Endothelial cell of umbilical vein (primary cell): Measurements from ENCODE around the gene RASSF10. TPM values are rescaled to one million over a fixed set of nuclear protein-coding genes. Genes with fewer than 3 reads are reported as not detected.

ENCODE experiments used
- Bru-seq: library from RNA; stranded (reverse); fragments of 400-500 nt; gene quantifications from one replicate; lab custom pipeline; 2021; lab: Mats Ljungman, UMichigan
- BruChase-seq, 2 experiments: library from RNA; stranded (reverse); fragments of 400-500 nt; gene quantifications; one replicate each; lab custom pipeline; 2021; lab: Mats Ljungman, UMichigan
- BruUV-seq: library from RNA; stranded (reverse); fragments of 400-500 nt; replicated peaks from 2 replicates; lab custom pipeline; 2021; lab: Mats Ljungman, UMichigan
- CTCF ChIA-PET: fragments of 300-600, 350-600 bp; sonication (Branson Sonifier 250); formaldehyde crosslinking; loops from one replicate; lab custom pipeline; 2021; ENCODE audit warnings: antibody characterized with exemption, inconsistent platforms; lab: Charles Lee
- POLR2A ChIA-PET: fragments of 300-600, 350-600 bp; sonication (Branson Sonifier 250); formaldehyde crosslinking; loops from one replicate; lab custom pipeline; 2021; ENCODE audit warnings: antibody characterized with exemption, inconsistent platforms; lab: Charles Lee
- DNase-seq: peaks from one replicate; pipeline ENCODE4 v3.0.0-alpha.2; 2011; ENCODE audit warnings: low read depth, low spot score
- FAIRE-seq: peaks from 2 replicates; lab custom pipeline; 2011; peaks lifted over from hg19 to GRCh38; lab: Jason Lieb, UNC
- H2AFZ ChIP-seq: 2 replicates; pipeline ENCODE4 v1.6.0; 2012; ENCODE audit warnings: low read depth, low read length, control low read depth, inconsistent platforms
- H3K27ac ChIP-seq: 2 replicates; pipeline ENCODE4 v1.5.1; 2011; ENCODE audit warnings: low read depth, mild to moderate bottlenecking, control low read depth, low read length, moderate library complexity; ENCODE audit not compliant: insufficient read depth
- H3K27me3 ChIP-seq, 2 experiments: 2 replicates each; pipeline versions ENCODE4 v1.6.0 to v1.6.1; 2011; ENCODE audit warnings: low read length in 2 of 2, mixed read lengths in 1 of 2; ENCODE audit not compliant: control insufficient read depth in 2 of 2, insufficient read depth in 2 of 2
- H3K36me3 ChIP-seq, 2 experiments: 2 replicates in 1 of 2; 3 replicates in 1 of 2; pipeline ENCODE4 v1.5.1; 2011; ENCODE audit warnings: low read length in 2 of 2, mild to moderate bottlenecking in 1 of 2, moderate library complexity in 1 of 2; ENCODE audit not compliant: control insufficient read depth in 2 of 2, insufficient read depth in 2 of 2; ENCODE audit errors: extremely low read depth in 1 of 2
- H3K4me1 ChIP-seq: 3 replicates; pipeline ENCODE4 v1.5.1; 2011; ENCODE audit warnings: mild to moderate bottlenecking, low read length; ENCODE audit not compliant: control insufficient read depth, insufficient read depth; ENCODE audit errors: extremely low read depth
- H3K4me2 ChIP-seq: 2 replicates; pipeline ENCODE4 v1.6.1; 2011; ENCODE audit warnings: low read length, control low read depth, mixed read lengths; ENCODE audit not compliant: insufficient read depth
- H3K4me3 ChIP-seq, 3 experiments: fragments of 200-600 bp in 1 of 3; sonication (generic), shearing (Covaris generic) in 1 of 3; replicated peaks in 1 of 3; 2 replicates each; pipeline ENCODE4 v1.5.1; 2011 to 2016; ENCODE audit warnings: control low read depth in 3 of 3, low read length in 3 of 3, mild to moderate bottlenecking in 2 of 3, inconsistent platforms in 1 of 3, low read depth in 1 of 3, moderate library complexity in 1 of 3; ENCODE audit not compliant: insufficient read depth in 1 of 3
- H3K79me2 ChIP-seq: 2 replicates; pipeline ENCODE4 v1.6.0; 2012; ENCODE audit warnings: low read length, inconsistent platforms; ENCODE audit not compliant: control insufficient read depth, insufficient read depth
- H3K9ac ChIP-seq: replicated peaks from 2 replicates; pipeline ENCODE3; 2011; ENCODE audit warnings: low read length, control low read depth; ENCODE audit not compliant: insufficient read depth; ENCODE audit errors: extremely low read depth
- H3K9me1 ChIP-seq: replicated peaks from 3 replicates; pipeline ENCODE4 v1.6.0; 2011; ENCODE audit warnings: mild to moderate bottlenecking, low read length; ENCODE audit not compliant: control insufficient read depth, insufficient read depth; ENCODE audit errors: extremely low read depth
- H3K9me3 ChIP-seq: replicated peaks from 2 replicates; pipeline ENCODE4 v1.5.1; 2012; ENCODE audit warnings: low read length, inconsistent platforms; ENCODE audit not compliant: control insufficient read depth, insufficient read depth
- H4K20me1 ChIP-seq: replicated peaks from 2 replicates; pipeline ENCODE3; 2011; ENCODE audit warnings: mild to moderate bottlenecking, low read length; ENCODE audit not compliant: control insufficient read depth, insufficient read depth; ENCODE audit errors: extremely low read depth
- EZH2 ChIP-seq: IDR thresholded peaks from 2 replicates; pipeline ENCODE4 v1.6.1; 2012; ENCODE audit warnings: borderline replicate concordance, low read depth, mild to moderate bottlenecking, moderate library complexity, low read length, inconsistent platforms; ENCODE audit not compliant: severe bottlenecking
- FOS ChIP-seq: IDR thresholded peaks from 2 replicates; pipeline ENCODE4 v1.6.1; 2011; ENCODE audit warnings: mild to moderate bottlenecking, low read length, moderate library complexity, borderline replicate concordance; ENCODE audit not compliant: insufficient read depth
- GATA2 ChIP-seq: IDR thresholded peaks from 2 replicates; pipeline ENCODE4 v1.7.0; 2011; ENCODE audit warnings: low read depth, mild to moderate bottlenecking, moderate library complexity, mixed read lengths, low read length; ENCODE audit not compliant: insufficient read length, insufficient read depth
- JUN ChIP-seq: IDR thresholded peaks from 2 replicates; pipeline ENCODE4 v1.6.1; 2011; ENCODE audit warnings: borderline replicate concordance, low read depth; ENCODE audit not compliant: insufficient read length, insufficient read depth
- MYC ChIP-seq: IDR thresholded peaks from one replicate; pipeline ENCODE4 v1.6.1; 2011; ENCODE audit warnings: mild to moderate bottlenecking, low read depth, low read length
- POLR2A ChIP-seq: IDR thresholded peaks from 2 replicates; pipeline ENCODE4 v1.6.1; 2012; ENCODE audit warnings: low read depth, mild to moderate bottlenecking, control low read depth, low read length
- POLR2AphosphoS5 ChIP-seq: IDR thresholded peaks from 2 replicates; pipeline ENCODE4 v1.6.1; 2012; ENCODE audit warnings: low read depth, mild to moderate bottlenecking, control low read depth, low read length, moderate library complexity; ENCODE audit not compliant: insufficient read depth
- dilution Hi-C: fragments of 300-500 bp; cut with MboI; formaldehyde crosslinking; loops from one replicate; pipeline ENCODE4 v1.15.0; 2019; ENCODE audit warnings: low sequenced_read_pairs; ENCODE audit not compliant: extremely low pct_ligation_motif_present
- intact Hi-C: fragments of 100-400 bp; cut with micrococcal nuclease; formaldehyde crosslinking; loops from one replicate; pipeline ENCODE4 v1.10.0; 2022
- long read RNA-seq: library from polyadenylated mRNA; stranded (forward); transcript quantifications from one replicate; pipeline ENCODE4 v2.0.0, GENCODE V29; 2021
- polyA minus RNA-seq, 3 experiments: library from RNA; depleted of rRNA, polyadenylated mRNA; stranded (reverse); fragments of >200 nt; gene quantifications; 1 replicate in 1 of 3; 2 replicates in 2 of 3; pipeline ENCODE4 v1.2.3, GENCODE V29; 2011
- polyA plus RNA-seq, 4 experiments: library from polyadenylated mRNA; depleted of rRNA in 3 of 4; stranded (reverse) in 3 of 4; unstranded in 1 of 4; fragments of >200 nt; gene quantifications; 2 replicates each; pipeline versions ENCODE4 v1.2.1 to v1.2.3, GENCODE V29; 2011 to 2012; ENCODE audit warnings: missing spikeins in 1 of 4
- total RNA-seq: library from RNA; stranded (reverse); gene quantifications from 2 replicates; pipeline ENCODE4 v1.2.3, GENCODE V29; 2021
- TF ChIP-seq, protein P1 (sequence below), 2 donors: IDR thresholded peaks; 1 replicate in 1 of 2; 2 replicates in 1 of 2; pipeline ENCODE4 v1.5.1; 2011; ENCODE audit warnings: low read length in 2 of 2, mild to moderate bottlenecking in 2 of 2, moderate library complexity in 2 of 2, control low read depth in 1 of 2, inconsistent platforms in 1 of 2, low read depth in 1 of 2; ENCODE audit not compliant: insufficient read depth in 1 of 2; ENCODE audit errors: extremely low read depth in 1 of 2
- TF ChIP-seq, protein P2 (sequence below): IDR thresholded peaks from 2 replicates; pipeline ENCODE4 v1.6.1; 2011; ENCODE audit not compliant: insufficient read depth, insufficient read length

RASSF10 gene
- total RNA-seq (not detected in 2 replicates), polyA plus RNA-seq (0.03 TPM in 1 of 2 replicates, not detected in the other), polyA minus RNA-seq (0.10 TPM in 1 of 2 replicates, not detected in the other), Bru-seq, nascent RNA (not detected), BruChase-seq, experiment 1, labeled RNA remaining after a 6-hour chase (not detected), BruChase-seq, experiment 2, labeled RNA remaining after a 2-hour chase (not detected)
- not detected in 2 replicates for polyA plus RNA-seq (2011; cell fraction: cytosol; rRNA removed)
- polyA plus RNA-seq (2011; cell fraction: nucleus; rRNA removed): not detected in 2 replicates
- polyA plus RNA-seq (2012): not detected in 2 replicates
- polyA minus RNA-seq (2011; cell fraction: cytosol; rRNA and poly(A)+ RNA removed): not detected
- not detected in 2 replicates for polyA minus RNA-seq (2011; cell fraction: nucleus; rRNA and poly(A)+ RNA removed)
- long read RNA-seq: 0 reads

DNA sequence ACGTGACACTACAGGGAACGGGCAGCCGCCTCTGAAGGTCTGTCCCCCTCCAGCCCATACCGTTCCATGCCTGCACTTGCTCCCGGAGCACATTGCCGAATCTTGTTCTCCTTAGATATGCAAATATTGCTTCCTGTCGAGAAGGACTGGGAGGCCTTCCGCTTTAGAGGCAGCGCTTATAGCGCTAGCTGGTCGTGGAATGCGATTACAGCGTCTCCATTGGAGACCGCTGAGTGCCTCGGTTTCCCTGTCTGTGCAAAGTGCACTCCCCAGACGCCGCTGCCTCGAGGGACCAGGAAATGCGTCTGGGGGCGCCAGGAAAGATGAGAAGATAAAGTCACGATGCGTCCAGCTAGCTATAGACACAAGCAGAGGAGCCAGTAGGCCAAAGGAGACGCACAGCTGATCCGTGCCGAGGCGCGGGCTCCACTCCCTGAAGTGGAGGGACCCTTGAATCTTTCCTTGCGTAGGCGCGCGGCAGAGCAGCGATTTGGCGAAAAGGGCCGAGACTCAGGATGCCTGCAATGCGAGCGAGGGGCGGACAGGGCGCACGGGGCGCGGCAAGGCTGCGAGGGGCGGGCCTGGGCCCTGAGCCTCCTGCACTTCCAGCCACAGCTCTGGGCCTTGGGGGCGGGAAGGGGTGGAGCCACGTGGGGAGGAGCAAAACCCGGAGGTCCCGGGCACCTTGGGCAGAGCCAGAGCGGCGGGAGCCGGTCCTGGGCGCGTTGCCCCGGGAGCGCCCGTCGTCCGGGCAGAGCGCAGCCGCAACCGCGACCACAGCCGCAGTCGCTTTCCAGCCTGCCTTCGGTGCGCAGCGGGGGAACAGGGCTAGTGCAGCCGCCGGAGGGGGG lies at the start of gene RASSF10:
RASSF10 (plus strand) TSS at position 692 of the 851 bp plus-strand sequence. CDS start 261 bp downstream, outside the sequence.
- no peaks in the 10 kb centered on the region for H3K9me3 ChIP-seq
- FAIRE-seq: no peak
- no peak within 1 kb of the TSS for H3K27ac ChIP-seq
- no peak for TF ChIP-seq JUN
- no peak for TF ChIP-seq POLR2A
- TF ChIP-seq, protein P1, sequence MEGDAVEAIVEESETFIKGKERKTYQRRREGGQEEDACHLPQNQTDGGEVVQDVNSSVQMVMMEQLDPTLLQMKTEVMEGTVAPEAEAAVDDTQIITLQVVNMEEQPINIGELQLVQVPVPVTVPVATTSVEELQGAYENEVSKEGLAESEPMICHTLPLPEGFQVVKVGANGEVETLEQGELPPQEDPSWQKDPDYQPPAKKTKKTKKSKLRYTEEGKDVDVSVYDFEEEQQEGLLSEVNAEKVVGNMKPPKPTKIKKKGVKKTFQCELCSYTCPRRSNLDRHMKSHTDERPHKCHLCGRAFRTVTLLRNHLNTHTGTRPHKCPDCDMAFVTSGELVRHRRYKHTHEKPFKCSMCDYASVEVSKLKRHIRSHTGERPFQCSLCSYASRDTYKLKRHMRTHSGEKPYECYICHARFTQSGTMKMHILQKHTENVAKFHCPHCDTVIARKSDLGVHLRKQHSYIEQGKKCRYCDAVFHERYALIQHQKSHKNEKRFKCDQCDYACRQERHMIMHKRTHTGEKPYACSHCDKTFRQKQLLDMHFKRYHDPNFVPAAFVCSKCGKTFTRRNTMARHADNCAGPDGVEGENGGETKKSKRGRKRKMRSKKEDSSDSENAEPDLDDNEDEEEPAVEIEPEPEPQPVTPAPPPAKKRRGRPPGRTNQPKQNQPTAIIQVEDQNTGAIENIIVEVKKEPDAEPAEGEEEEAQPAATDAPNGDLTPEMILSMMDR (IDR thresholded peaks at IDR 0.05; ENCODE audit: extremely low read depth in 1 of 2, insufficient read depth in 1 of 2, low read depth in 1 of 2, low read length in 2 of 2): no peak
- TF ChIP-seq, protein P2, sequence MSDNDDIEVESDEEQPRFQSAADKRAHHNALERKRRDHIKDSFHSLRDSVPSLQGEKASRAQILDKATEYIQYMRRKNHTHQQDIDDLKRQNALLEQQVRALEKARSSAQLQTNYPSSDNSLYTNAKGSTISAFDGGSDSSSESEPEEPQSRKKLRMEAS: no peak
- TF ChIP-seq EZH2: no peak
- no peak for TF ChIP-seq FOS
- no peak for TF ChIP-seq MYC
- no peak for TF ChIP-seq GATA2
- no peak for TF ChIP-seq POLR2AphosphoS5
- H3K4me1 ChIP-seq: peaks cover 4% of the 10 kb centered on the region
- no peaks in the 10 kb centered on the region for H3K9me1 ChIP-seq
- H3K4me2 ChIP-seq: peak within 1 kb of the TSS; percentile 1
- H4K20me1 ChIP-seq: no peaks in the 10 kb centered on the region
- H3K27me3 ChIP-seq: peaks cover 78 to 94% of the 10 kb centered on the region in 2 experiments
- H3K79me2 ChIP-seq: no peaks in the 10 kb centered on the region
- H2AFZ ChIP-seq: peak within 1 kb of the TSS; percentile 9
- H3K36me3 ChIP-seq: no peaks in the 10 kb centered on the region
- no TSS peak for BruUV-seq
- peak; percentile 20 for DNase-seq
- intact Hi-C loops (loop anchor here (5.0 kb wide), 1 partner anchor 98 kb away; no protein-coding TSS in a partner anchor), dilution Hi-C loops (no loop called here)
- ChIA-PET POLR2A (no interaction called here), CTCF (no interaction called here)
- no peak within 1 kb of the TSS for H3K9ac ChIP-seq
- peak within 1 kb of the TSS in 1 of 3 experiments; percentile 5 for H3K4me3 ChIP-seq
